ENCODE data around the gene KCNMA1. TPM values are rescaled to one million over a fixed set of nuclear protein-coding genes. Genes with fewer than 3 reads are reported as not detected.

KCNMA1 gene
- total RNA-seq, 1 experiment from 2014 or later, result 20.7 TPM

DNA sequence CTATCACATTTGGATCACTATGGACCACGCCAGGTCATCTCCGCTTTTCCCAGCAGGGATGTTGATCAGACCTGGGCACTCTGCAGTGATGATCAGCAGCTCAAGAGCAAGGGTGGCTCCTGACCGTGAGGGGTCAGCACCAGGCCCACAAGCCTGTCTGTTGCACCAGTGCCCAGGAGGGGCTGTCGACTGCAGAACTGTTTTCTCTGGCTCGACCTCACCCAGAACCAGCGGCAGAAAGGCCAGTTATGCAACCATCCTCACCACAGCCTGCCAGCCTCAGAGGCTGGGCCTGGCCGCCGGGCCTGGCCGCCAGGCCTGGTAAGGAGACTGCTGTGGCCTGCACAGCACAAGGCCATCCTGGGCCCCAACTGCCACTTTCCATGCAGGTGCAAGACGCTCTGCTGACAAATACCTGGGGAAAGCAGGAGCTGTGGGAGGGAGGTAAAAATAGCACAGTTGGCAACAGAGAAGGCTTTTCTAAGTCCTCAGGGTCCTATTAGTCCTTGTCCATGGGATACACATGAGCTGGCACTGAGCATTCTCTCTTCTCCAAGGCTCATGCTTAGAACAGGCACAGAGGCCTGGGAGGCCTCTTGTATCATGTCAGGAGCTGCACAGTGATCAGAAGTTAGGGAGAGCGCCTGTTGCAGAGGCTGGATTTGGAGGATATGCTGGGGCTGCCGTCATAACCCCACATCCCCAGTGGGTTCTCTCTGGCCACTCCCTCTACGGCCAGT lies 17.5 kb downstream of the KCNMA1 start:
- BruUV-seq (replicated peaks), result no TSS peak
- H3K9me3 ChIP-seq, result no peaks in the 10 kb centered on the region
- POLR2A ChIA-PET, result no interaction called here
- no peak for DNase-seq
- no peaks in the 10 kb centered on the region for H3K36me3 Mint-ChIP-seq (ENCODE audit: insufficient read depth, unreplicated experiment)
- no peak overlapping the region for H3K4me3 ChIP-seq (ENCODE audit: low read depth, low read length)
- CTCF ChIA-PET, result no interaction called here
- no peak overlapping the region for H3K4me3 Mint-ChIP-seq (ENCODE audit: unreplicated experiment)
- no peaks in the 10 kb centered on the region for H3K4me1 Mint-ChIP-seq (ENCODE audit: low read depth, unreplicated experiment)
- intact Hi-C loops (cut with micrococcal nuclease; ENCODE audit: unreplicated experiment), result no loop called here
- no peaks in the 10 kb centered on the region for H3K27me3 ChIP-seq (replicated peaks; ENCODE audit: control insufficient read depth, insufficient read depth, low read length)
- no peaks in the 10 kb centered on the region for H3K36me3 ChIP-seq (ENCODE audit: control insufficient read depth, insufficient read depth, low read length)
- H3K9me3 Mint-ChIP-seq (ENCODE audit: unreplicated experiment), result no peaks in the 10 kb centered on the region
- H3K27me3 Mint-ChIP-seq (ENCODE audit: insufficient read depth, unreplicated experiment), result no peaks in the 10 kb centered on the region
- H3K27ac Mint-ChIP-seq (ENCODE audit: unreplicated experiment), result no peak overlapping the region
- TF ChIP-seq, protein P1, sequence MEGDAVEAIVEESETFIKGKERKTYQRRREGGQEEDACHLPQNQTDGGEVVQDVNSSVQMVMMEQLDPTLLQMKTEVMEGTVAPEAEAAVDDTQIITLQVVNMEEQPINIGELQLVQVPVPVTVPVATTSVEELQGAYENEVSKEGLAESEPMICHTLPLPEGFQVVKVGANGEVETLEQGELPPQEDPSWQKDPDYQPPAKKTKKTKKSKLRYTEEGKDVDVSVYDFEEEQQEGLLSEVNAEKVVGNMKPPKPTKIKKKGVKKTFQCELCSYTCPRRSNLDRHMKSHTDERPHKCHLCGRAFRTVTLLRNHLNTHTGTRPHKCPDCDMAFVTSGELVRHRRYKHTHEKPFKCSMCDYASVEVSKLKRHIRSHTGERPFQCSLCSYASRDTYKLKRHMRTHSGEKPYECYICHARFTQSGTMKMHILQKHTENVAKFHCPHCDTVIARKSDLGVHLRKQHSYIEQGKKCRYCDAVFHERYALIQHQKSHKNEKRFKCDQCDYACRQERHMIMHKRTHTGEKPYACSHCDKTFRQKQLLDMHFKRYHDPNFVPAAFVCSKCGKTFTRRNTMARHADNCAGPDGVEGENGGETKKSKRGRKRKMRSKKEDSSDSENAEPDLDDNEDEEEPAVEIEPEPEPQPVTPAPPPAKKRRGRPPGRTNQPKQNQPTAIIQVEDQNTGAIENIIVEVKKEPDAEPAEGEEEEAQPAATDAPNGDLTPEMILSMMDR (IDR thresholded peaks at IDR 0.05; ENCODE audit: insufficient read depth in 1 of 2, low read depth in 1 of 2, low read length in 1 of 2, severe bottlenecking in 1 of 2, unreplicated experiment in 1 of 2), result no peak
- no peaks in the 10 kb centered on the region for H3K4me1 ChIP-seq

DNA sequence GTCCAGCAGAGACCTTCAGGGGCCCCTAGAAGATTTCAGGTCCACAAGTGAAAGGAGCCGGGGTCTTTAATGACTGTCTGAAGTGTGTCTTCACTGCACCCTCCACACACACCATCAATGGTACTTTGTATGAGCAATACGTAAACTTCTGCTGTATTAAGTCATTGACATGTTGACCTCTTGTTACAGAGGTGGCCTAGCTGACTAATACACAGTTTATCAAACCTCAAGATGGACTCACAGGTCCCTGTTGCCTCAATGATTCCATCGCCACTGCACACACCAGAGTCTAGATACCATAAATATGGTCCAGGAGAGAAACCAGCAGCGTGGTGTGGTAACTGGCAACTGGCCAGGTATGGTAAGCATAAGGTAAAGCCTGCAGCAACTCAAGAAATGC lies 19.5 kb downstream of the KCNMA1 start:
- DNase-seq, result no peak
- H3K27ac Mint-ChIP-seq (ENCODE audit: unreplicated experiment), result no peak overlapping the region
- POLR2A ChIA-PET, result no interaction called here
- no TSS peak for BruUV-seq (replicated peaks)
- CTCF ChIA-PET, result no interaction called here
- TF ChIP-seq, protein P1 (IDR thresholded peaks at IDR 0.05; ENCODE audit: insufficient read depth in 1 of 2, low read depth in 1 of 2, low read length in 1 of 2, severe bottlenecking in 1 of 2, unreplicated experiment in 1 of 2), result no peak
- no peaks in the 10 kb centered on the region for H3K9me3 Mint-ChIP-seq (ENCODE audit: unreplicated experiment)
- Histone ChIP-seq H3K36me3 (ENCODE audit: control insufficient read depth, insufficient read depth, low read length) (no peaks in the 10 kb centered on the region), H3K4me3 (ENCODE audit: low read depth, low read length) (no peak overlapping the region), H3K9me3 (no peaks in the 10 kb centered on the region), H3K27me3 (replicated peaks; ENCODE audit: control insufficient read depth, insufficient read depth, low read length) (no peaks in the 10 kb centered on the region), H3K4me1 (0 out of 2 replicates have a peak, but pooled peaks cover 5% of the 10 kb centered on the region)
- H3K27me3 Mint-ChIP-seq (ENCODE audit: insufficient read depth, unreplicated experiment), result no peaks in the 10 kb centered on the region
- no peak overlapping the region for H3K4me3 Mint-ChIP-seq (ENCODE audit: unreplicated experiment)
- peaks cover 7% of the 10 kb centered on the region for H3K4me1 Mint-ChIP-seq (ENCODE audit: low read depth, unreplicated experiment)
- intact Hi-C loops (cut with micrococcal nuclease; ENCODE audit: unreplicated experiment), result no loop called here
- no peaks in the 10 kb centered on the region for H3K36me3 Mint-ChIP-seq (ENCODE audit: insufficient read depth, unreplicated experiment)

DNA sequence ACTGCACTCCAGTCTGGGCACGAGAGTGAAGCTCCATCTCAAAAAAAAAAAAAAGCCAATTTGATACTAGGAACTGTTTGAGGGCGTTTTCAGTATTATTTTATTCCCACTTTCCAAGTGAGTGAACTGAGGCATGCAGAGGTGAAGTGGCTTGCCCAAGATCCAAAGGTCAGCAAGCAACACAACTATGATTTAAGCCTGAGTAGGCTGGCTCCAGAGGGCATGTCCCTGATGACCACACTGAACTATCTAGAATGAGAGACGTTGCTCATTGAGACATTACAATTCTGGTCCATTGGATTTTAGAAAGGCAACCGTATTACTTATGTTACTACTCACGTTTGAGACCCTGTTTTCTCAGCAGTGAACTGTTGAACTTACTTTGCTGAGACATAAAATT lies 20.8 kb downstream of the KCNMA1 start:
- TF ChIP-seq, protein P1 (IDR thresholded peaks at IDR 0.05; ENCODE audit: insufficient read depth in 1 of 2, low read depth in 1 of 2, low read length in 1 of 2, severe bottlenecking in 1 of 2, unreplicated experiment in 1 of 2), result no peak
- H3K36me3 Mint-ChIP-seq (ENCODE audit: insufficient read depth, unreplicated experiment), result no peaks in the 10 kb centered on the region
- ChIA-PET CTCF (interaction anchor here (0.6 kb wide), 1 partner anchor 224 kb away, joined by 3 read pairs; no protein-coding TSS in a partner anchor), POLR2A (no interaction called here)
- Histone ChIP-seq H3K27me3 (replicated peaks; ENCODE audit: control insufficient read depth, insufficient read depth, low read length) (no peaks in the 10 kb centered on the region), H3K4me1 (peaks cover 15% of the 10 kb centered on the region), H3K36me3 (ENCODE audit: control insufficient read depth, insufficient read depth, low read length) (no peaks in the 10 kb centered on the region), H3K9me3 (no peaks in the 10 kb centered on the region), H3K4me3 (ENCODE audit: low read depth, low read length) (no peak overlapping the region)
- H3K4me3 Mint-ChIP-seq (ENCODE audit: unreplicated experiment), result no peak overlapping the region
- no TSS peak for BruUV-seq (replicated peaks)
- no peaks in the 10 kb centered on the region for H3K27me3 Mint-ChIP-seq (ENCODE audit: insufficient read depth, unreplicated experiment)
- H3K27ac Mint-ChIP-seq (ENCODE audit: unreplicated experiment), result no peak overlapping the region
- intact Hi-C loops (cut with micrococcal nuclease; ENCODE audit: unreplicated experiment), result no loop called here
- no peak for DNase-seq
- no peaks in the 10 kb centered on the region for H3K9me3 Mint-ChIP-seq (ENCODE audit: unreplicated experiment)
- H3K4me1 Mint-ChIP-seq (ENCODE audit: low read depth, unreplicated experiment), result peaks cover 21% of the 10 kb centered on the region
